Stimulated activated CD8-positive, alpha-beta memory T cell treated with anti-CD3 and anti-CD28 coated beads, Interleukin-15, amount 100 ng/mL, for 4 hours (primary cell): Measurements from ENCODE around the gene LRRC31.

ENCODE experiments used
- DNase-seq, 2 donors: peaks; one replicate each; pipeline ENCODE4 v3.0.0-alpha.2; 2020; ENCODE audit warnings: low read depth in 2 of 2

Gene LRRC31

DNA sequence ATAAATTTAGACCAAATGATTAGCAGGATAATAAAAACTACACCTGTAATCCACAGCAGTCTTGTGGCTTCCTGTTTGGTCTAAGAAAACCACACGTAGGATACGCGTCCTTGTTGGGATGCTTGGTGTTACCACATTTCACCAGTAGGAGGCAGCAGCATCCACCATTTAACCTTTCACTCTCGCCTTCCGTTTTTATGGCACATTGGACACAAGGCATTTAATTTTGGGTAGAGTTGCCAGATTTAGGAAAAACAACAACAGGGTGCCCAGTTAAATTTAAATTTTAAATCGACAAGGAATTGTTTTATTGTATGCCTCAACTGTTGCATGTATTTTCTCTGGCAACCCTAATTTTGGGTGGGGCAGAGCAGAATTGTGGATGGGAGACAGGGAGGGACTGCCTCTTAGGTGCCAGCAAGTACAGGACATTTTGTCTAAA lies 6.3 kb downstream of the LRRC31 start:
- DNase-seq, result peak in 1 of 2 donors; percentile 10

DNA sequence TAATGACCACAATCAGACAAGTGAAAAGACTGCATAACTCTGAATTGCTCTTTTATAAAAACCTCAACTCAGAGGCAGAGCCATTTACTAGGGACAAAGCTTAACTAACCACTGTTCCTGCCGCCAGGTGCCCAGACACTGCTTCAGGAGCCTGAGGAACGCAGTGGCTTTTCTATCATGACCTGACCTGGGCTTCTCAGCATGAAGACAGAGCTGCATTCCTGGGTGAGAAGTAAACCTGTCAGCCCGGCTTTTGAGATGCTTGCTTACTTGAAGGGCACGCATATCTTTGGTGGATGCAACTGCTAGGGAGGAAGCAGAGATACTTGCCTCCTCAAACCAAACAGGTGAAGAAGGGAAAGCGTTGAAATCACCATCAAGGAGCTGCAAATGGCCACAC lies 7.9 kb downstream of the LRRC31 start:
- no peak for DNase-seq

DNA sequence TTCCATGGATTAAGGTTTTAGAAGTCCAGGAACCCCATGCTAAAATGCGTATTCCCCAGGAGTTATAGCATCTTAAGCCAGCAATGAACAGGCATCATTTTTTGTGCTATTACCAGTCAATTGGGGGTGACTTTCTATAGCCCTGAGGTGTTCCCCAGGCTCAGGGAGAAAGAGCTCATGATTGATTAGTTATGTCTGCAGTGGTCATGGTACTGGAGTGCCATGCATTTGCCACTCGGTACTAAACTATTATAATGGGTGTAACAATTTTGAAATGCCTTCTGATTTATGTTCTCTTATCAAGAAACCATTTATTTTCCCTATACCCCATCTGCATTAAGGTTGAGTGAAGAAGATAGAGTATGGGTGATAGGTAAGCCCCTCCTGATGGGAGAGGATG lies 11.9 kb downstream of the LRRC31 start:
- no peak for DNase-seq

DNA sequence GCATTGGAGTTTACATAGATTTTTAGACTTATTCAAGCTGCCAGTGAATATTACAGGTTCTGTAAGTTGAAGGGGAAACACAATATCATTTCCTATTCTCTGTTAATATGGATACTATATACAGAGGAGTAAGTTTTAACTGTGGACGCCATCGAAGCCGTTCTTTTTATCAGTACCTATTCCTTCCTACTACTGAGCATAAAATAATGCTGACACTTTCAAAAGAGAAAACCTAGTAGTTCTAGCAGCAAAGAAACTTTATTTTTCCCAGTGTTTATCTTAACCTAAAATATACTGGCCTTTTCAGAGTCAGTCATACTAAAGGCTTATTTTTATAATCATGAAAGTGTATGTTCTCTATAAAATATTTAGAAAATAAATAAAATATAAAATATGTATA lies 14.2 kb downstream of the LRRC31 start:
- no peak for DNase-seq

DNA sequence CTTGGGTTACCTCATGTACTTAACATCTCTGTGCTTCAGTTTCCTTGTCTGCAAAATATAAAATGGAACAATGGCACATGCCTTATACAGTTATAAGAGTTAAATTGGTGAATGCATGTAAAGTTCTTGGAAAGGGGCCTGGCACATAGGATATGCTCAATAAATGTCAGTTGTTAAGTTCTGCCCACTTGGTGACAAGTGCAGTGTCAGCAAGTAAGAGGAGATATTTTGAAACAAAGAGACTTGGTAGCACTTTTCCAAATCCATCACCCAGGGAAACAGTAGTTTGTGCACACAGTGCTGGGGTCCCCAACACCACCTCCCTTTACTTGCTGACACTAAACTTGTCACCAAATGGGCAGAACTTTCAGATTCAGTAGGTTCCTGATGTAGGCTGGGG lies 19.1 kb downstream of the LRRC31 start:
- no peak for DNase-seq

DNA sequence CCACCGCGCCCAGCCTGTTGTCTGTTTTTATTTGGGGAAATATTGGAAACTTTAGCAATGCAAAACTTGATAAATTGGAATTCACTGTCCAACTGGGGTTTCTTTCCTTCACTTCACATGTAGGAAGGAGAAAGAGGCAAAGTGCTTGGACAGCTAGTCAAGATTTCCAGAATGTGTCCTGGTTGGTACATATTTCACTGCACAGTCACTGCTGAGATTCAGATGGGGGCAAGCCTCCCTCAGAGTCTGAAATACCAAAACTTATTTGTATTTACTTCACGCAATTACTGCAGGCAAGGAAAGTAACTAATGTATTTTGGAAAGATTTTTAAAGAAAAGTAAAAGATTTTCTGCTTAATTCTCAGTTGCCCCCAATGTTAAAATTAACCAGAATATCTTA lies 21.0 kb downstream of the LRRC31 start:
- no peak for DNase-seq

DNA sequence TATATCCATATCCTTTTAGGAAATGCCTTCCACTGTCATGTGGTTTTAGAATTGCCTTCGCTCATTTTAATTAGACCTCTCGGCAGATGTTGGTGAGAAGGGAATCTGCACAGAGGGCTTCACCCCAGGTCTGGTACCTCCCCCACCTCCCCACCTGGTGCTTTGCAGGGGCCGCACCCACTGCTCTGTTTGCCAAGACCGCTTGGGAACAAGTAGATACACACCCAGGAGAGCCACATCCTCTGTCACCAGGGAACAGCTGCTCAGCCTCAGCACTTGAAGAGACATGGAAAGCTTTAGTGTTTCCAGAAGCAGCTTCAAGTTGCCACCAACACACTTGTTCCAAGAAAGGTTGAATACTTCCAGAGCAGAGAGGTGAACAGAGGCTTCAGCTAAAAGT lies 21.8 kb downstream of the LRRC31 start:
- DNase-seq, result no peak

DNA sequence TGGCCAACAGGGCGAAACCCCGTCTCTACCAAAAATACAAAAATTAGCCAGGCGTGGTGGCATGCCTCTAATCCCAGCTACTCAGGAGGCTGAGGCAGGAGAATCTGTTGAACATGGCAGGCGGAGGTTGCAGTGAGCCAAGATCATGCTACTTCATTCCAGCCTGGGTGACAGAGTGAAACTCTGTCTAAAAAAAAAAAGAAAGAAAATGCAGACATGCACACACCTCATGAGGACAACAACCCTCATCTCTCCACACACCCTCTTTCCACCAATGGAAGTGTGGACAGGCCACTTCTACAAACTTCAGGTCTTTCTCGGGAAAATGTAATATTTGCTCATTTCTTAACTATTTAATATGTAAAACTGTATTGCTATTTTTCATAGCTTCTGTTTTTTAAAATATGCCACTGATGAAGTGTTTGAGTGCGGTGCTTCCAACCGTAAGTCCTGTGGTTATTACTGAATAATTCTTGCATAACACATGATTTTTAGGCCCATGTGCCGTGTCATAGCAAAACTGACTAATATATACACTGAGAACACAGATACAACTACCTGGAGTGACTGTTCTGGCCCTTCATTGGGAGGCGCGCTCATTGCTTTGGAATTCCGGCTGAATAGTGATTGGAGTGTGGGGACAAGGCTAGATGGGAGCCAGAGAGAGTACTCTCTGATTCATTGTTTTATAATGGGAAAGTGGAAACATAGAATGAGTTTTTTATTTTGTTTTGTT lies 23.1 kb downstream of the LRRC31 start:
- DNase-seq, result no peak

DNA sequence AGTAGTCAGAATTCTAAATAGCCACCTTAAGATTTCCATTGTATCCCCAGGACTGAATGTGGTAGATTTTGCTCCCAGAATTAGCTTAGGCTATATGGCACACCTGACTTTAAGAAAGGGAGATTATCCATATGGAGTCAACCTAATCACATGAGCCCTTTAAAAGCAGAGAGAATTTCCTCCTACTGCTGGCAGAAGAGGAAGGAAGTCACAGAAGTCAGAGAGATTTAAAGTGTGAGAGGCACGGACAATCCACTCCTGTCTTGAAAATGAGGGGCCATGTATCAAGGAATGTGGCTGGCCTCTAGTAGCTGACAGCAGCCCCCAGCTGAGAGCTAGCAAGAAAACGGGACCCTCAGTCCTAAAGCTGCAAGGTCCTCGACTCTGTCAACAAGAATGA lies 26.8 kb downstream of the LRRC31 start:
- DNase-seq, result no peak

DNA sequence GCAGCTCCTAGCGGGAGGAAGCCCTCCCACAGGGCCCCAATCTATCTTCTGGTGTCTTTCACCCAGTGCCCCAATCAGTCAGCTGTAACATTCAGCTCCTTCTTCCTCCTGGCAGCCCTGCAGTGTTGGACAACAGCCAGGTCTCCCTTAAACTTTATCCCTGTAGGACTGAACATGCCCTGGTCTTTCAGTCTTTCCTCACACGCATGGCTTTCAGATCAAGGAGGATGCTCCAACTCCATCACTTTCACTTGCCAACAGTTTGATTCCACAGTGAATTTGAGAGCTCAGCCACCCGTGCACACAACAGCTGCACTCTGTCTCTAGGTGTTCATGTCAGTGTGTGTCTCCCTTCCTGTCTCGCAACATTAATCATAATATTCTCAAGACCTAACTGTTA lies 28.6 kb downstream of the LRRC31 start:
- no peak for DNase-seq

DNA sequence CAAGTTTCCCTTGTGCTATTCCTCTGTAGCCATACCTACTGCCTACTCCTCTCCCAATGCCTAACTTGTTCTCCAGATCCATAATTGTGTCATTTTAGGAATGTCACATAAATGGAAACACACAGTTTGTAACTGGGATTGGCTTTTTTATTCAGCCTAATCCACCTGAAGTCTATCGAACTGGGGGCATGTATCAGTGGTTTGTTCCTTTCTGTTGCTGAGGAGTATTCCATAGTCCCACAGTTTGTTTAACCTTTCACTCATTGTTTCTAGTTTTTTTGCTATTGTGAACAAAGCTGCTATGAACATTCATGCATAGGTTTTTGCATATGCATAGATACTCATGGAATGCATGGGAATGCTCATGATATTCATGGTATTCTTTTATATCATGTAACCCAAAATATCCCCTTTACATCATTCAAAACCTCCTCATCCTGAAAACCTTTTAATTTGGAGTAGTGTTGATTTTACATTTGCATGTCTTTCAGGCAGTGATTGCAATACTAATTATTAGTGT lies 31.2 kb downstream of the LRRC31 start:
- no peak for DNase-seq

DNA sequence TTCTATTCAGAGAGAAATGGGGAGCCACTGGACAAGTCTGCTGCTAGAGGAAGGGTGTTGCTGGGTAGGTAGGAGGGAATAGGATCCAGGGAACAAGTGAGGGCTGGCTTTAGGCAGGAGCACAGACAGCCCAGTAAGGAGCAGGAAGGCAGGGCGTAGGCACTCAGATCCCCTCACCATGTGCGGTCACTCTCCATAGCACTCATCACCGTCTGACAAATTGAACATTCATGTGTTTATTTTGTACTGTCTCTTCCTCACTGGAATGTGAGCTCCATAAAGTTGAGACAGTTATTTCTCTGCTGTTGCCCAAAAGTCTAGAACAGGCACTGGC lies 32.8 kb downstream of the LRRC31 start:
- no peak for DNase-seq

DNA sequence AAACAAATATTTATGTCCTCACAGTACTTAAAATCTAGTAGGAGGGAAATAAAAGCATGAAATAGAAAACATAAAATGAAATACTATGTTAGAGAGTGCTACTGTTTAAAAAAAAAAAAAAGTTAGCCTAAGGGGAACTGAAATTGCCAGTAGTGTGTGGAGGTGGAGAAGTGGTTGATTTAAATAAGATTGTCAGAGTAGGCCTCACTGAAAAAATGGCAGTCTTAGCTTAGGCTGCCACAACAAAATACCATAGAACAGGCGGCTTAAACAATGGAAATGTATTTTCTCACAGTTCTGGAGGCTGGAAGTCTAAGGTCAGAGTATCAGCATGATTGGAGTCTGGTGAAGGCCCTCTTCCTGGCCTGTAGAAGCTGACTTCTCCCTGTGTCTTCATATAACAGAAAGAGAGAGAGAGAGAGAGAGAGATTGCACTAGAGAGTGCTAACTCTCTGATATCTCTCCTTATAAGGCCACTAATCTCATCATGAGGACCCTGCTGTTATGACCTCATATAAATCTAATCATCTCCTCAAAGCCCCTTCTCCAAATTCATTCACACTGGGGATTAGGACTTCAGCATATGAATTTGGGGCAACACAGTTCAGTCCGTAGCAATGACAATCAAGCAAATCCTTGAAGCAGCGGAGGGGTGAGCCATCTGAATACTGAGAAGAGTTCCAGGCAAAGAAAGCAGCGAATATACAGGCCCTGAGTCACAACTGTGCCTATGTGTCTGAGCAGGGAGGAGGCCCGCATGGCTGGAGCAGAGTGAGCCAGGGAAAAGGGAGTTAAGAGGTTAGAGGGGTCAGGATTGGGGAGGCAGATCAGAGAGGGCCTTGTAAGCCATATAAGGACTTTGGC lies 33.4 kb downstream of the LRRC31 start:
- DNase-seq, result no peak

DNA sequence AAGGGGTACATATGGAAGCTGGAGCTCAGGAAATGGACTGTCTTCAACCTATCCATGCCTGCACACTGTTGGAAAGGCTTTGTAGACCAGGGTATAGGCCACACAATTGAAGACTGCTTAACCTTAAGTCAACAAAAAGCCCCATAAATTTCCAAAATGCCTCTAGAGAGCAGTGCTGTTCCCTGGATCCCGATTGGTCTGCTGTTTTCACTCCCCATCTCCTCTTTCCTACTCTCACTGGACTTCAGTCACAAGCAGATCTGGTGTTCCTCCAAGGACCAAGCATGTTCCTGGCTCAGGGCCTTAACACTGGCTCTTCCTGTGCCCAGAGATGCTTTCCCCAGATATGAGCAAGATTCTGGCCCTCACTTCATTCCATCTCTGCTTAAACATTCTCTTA lies 34.2 kb downstream of the LRRC31 start:
- no peak for DNase-seq

DNA sequence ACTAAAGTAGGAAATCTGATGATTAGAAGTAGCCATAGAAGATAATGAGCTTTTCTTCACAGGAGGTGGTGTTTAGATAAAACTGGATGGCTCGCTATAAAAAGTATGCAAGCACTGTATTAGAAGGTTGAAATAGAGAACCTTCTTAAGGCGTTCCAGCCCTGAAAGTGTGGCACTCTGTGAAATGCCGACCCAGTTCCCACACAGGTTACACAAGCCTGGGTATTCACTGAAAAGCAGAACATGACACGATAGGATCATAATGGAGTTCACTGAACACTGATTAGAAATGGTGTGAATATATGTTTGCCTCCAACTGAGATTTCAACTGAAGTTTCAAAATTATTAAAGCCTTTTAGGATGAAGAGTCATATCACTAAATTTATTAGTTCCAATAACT lies 42.0 kb downstream of the LRRC31 start:
- no peak for DNase-seq

DNA sequence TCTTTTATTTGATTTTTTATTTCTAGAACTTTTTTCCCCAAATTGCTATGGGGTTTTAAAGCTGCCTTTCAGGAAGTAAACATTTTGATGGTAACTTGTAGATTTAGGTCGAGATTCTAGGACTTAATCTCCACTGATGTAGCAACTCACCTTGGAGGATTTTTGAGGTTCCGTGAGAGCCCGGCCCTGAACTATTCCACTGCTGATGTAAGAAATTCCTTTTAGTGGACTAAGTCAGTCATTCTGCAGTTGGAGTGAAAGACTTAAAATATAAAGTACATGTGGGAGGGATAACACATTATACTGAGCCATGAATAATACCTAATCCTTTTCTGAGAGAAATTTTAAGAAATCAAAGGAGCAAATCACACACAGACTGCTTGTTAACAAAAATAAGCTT lies 44.4 kb downstream of the LRRC31 start:
- no peak for DNase-seq

DNA sequence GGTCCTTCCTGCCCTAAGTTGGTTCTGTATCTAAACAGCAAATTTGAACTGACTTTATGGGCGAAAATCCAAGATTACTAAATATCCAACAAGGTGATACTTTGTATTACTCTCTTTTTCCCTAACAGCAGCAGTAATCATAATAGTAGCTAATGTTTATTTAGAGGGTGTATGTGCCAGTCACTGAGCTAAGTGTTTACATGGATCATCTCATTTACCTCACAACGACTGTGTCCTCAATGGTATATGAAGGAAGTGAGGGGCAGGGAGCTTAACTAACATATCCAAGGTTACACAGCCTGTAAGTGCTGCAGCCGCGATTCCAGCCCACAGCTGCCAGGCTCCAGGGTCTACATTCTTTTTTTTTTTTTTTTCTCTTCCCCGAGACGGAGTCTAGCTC lies 46.8 kb downstream of the LRRC31 start:
- no peak for DNase-seq

DNA sequence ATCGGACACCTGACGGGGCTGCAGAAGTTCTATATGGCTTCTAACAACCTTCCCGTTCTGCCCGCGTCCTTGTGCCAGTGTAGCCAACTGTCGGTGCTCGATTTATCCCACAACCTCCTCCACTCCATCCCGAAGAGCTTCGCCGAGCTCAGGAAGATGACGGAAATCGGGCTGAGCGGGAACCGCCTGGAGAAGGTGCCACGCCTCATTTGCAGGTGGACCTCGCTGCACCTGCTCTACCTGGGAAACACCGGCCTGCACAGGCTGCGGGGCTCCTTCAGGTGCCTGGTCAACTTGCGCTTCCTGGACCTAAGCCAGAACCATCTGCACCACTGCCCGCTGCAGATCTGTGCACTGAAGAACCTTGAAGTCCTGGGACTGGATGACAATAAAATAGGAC lies 47.2 kb downstream of the LRRC31 start:
- no peak for DNase-seq

DNA sequence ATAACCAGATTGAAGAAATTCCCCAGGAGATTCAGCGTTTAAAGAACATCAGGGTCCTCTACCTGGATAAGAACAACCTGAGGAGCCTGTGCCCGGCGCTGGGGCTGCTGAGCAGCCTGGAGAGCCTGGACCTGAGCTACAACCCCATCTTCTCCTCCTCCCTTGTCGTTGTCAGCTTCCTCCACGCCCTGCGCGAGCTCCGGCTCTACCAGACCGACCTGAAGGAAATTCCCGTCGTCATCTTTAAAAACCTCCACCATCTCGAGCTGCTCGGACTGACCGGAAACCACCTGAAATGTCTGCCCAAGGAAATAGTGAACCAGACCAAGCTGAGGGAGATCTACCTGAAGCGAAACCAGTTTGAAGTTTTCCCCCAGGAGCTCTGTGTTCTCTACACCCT lies 47.6 kb downstream of the LRRC31 start:
- DNase-seq, result no peak

DNA sequence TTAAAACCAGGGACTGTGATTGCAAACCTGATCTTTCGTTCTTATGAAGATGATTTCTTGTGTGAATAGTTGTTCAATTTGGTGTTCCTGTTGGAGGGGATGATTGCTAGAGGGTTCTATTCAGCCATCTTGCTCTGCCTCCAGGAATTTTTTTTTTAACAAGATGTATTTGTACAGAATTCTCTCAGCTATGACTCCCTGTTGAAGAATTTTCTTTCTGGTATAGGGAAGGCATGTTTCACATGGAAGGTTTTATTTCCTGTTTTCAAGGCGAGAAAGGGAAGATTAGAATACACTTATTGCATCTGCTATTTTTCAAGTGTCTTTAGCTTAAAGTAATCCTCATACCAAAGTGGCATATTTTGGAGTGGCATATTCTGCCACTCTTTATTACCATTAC lies 51.4 kb downstream of the LRRC31 start:
- no peak for DNase-seq

DNA sequence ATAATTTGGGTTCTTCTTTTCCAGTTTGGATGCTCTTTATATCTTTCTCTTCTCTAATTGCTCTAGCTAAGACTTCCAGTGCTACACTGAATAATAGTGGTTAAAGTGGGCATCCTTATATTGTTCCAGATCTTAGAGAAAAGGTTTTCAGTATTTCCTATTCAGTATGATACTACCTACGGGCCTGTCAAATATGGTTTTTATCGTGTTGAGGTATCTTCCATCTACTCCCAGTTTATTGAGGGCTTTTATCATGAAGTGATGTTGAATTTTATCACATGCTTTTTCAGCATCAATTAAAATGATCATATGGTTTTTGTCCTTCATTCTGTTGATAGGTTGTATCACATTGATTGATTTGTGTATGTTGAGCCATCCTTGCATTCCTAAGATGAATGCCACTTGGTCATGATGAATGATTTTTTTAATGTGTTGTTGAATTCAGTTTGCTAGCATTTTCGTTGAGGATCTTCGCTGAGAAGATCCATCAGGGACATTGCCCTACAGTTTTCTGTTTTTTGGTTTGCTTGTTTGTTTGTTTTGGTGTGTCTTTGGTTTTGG lies 54.1 kb downstream of the LRRC31 start:
- no peak for DNase-seq

DNA sequence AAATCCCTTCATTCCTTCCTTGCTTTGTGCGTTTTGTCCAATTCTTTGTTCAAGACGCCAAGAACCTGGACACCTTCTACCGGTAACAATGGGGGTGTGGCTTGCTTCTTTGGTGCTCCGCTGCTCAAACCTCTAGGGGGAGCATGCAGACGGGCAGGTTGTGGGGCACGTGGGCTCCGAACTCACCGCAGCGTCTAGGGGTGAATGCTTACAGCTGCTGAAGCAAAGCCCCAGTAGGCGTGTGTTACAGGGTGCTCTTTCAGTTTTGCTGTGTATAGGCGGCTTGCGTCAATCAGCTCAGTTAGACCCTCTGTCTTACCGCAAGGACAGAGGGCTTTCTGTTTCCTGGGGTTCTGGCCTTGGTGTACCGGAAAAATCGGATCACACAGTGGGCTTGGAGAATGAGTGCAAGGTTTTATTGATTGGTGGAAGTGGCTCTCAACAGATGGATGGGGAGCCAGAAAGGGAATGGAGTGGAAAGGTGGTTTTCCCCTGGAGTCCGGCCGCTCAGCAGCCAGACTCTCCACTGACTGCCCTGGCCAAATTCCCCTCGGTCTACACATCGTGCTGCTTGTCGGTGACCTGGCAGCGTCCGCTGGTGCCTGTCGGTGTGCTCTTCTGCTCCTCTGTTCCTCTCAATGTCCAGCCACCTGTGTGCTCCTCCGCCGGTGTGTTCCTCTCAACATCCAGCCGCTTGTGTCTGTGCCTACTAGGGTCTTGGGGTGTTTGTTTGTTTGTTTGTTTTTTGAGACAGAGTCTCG lies 55.8 kb downstream of the LRRC31 start:
- DNase-seq, result peak; percentile 54 to 69
